ES-I3 (cell line): Measurements from ENCODE around the gene GLTP.

Source experiments
- H3K36me3 ChIP-seq: 2 replicates; pipeline ENCODE4 v1.6.1; 2013; ENCODE audit warnings: mild to moderate bottlenecking, low read length, control low read depth, moderate library complexity; ENCODE audit not compliant: insufficient read depth
- H3K4me1 ChIP-seq: 2 replicates; pipeline ENCODE4 v1.6.1; 2013; ENCODE audit warnings: mild to moderate bottlenecking, control low read depth, low read length; ENCODE audit not compliant: insufficient read depth
- H3K9ac ChIP-seq: 2 replicates; pipeline ENCODE4 v1.6.1; 2013; ENCODE audit warnings: low read depth, mild to moderate bottlenecking, low read length, moderate library complexity
- H3K9me3 ChIP-seq: 2 replicates; pipeline ENCODE4 v1.6.1; 2013; ENCODE audit warnings: mild to moderate bottlenecking, low read length, moderate library complexity; ENCODE audit not compliant: control insufficient read depth, insufficient read depth

Gene GLTP

DNA sequence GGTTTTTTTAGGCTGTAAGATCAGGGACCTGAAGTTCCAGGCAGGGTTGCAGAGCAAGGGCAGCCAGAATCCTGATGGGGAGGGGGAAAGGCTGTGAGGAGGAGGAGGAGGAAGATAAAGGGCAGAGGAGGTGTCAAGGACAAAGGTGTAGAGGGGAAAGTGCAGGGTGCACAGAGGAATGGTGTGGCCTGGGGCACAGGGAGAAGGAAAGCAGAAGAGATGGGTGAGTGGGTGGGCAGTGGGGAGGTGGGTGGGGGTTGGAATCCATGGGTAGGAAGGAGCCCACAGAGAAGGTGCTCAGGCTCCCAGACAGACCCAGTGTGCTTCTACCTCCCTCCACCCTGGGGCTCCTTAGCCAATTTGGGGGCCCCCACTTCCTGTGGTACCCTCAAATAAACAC, 58.4 kb downstream of the GLTP start:
- H3K36me3 ChIP-seq, result no peaks in the 10 kb centered on the region
- H3K4me1 ChIP-seq, result peaks cover 13% of the 10 kb centered on the region; the same call in 1 of the 2 replicates
- no peaks in the 10 kb centered on the region for H3K9me3 ChIP-seq
- H3K9ac ChIP-seq, result no peak overlapping the region

DNA sequence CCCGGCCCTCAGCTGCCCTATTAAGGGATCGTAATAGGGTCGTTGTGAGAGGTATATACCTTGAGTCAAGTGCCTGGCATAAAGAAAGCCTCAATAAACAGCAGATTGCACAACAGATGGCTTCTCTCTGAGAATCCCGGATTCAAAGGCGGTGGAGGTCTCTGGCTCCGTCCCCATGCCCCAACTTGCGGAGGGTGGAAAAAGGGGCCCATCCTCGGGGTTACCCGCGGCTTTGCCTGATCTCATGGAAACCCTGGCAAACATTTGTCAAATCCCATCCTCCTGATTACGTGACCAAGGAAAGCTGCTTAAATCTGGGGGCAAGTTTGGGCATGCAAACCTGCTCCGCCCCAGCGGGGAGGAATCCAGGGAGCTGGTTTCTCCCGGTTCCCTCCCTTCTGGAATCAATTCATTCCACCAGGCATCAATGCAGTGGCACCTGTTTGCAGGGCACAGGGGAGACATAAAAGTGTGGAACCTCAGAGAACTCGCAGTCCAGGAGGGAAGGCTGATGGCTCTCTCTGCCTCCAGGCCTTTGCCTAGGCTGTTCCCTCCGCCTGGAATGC, 59.4 kb downstream of the GLTP start:
- Histone ChIP-seq H3K9me3 (no peaks in the 10 kb centered on the region), H3K9ac (no peak overlapping the region), H3K4me1 (peaks cover 13% of the 10 kb centered on the region; the same call in 1 of the 2 replicates), H3K36me3 (no peaks in the 10 kb centered on the region)

DNA sequence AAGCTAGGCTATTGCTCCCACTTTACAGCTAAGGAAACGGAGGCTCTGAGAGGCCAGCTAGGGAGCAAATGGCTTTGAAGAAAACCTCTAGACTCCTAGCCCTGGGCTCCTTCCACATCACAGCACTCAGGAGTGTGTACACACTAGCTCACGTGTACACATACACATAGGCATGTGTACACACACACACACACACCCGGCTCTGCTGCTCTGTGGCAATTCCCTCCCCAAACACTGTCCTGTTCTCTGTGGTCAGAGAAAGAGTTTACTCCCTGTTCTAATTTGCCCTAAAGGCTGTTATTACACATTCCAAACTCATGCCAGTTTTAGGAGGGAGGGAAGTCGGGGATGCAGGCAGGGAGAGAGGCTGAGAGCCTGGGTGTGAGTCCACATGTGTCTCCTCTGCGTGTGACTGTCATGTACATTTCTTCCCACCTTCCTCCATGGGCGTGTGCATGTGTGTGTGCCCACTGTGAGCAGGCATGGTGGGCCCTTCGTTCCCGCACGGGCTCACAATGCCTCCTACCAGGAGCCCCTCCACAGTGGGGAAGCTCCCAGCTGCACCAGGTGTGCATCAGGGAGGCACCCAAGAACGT, 61.3 kb downstream of the GLTP start:
- H3K9ac ChIP-seq, result no peak overlapping the region

DNA sequence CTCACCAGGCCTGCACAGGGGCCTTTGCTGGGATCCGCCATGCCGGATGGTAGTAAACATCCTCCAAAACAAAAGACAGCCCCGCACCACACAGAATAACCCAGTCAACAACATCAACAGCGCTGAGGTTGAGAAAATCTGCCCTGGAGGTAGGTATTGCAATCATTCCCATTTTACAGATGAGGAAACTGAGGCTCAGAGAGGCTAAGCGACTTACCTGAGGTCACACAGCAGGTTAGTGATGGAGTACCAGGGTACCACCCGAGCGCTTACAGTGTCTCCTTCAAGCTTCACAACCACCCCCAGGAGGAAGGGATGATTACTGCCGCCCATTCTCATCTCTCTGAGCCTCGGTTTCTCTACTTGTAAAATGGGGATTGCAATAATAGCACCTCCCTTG, 62.1 kb downstream of the GLTP start:
- H3K4me1 ChIP-seq, result peaks cover 13% of the 10 kb centered on the region; the same call in 1 of the 2 replicates
- H3K9me3 ChIP-seq, result no peaks in the 10 kb centered on the region
- no peak overlapping the region for H3K9ac ChIP-seq
- H3K36me3 ChIP-seq, result no peaks in the 10 kb centered on the region

More for the DNA sequence above, 61.3 kb downstream of the GLTP start:
- H3K4me1 ChIP-seq, result peaks cover 13% of the 10 kb centered on the region; the same call in 1 of the 2 replicates
- no peaks in the 10 kb centered on the region for H3K9me3 ChIP-seq
- no peaks in the 10 kb centered on the region for H3K36me3 ChIP-seq

DNA sequence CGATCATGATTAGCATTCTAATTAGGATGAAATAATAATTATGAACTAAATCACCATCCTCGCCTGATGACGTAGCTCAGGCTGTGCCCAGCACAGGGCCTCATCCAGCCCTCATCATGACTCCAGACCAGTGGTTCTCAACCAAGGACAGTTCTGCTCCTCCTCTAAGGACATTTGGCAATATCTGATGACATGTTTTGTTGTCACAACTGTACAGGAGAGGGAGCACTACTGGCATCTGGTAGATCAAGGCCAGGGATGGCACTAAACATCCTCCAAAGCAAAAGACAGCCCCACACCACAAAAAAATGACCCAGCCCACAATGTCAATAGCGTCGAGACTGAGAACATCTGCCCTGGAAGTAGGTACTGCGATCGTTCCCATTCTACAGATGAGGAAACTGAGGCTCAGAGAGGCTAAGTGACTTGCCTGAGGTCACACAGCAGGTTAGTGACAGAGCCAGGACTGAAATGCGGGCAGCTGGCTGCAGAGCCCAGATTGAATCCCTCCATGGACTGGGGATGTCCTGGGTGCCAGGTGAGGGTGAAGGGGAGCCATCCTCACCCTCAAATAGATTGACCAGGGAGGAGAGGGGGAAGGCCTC, 62.6 kb downstream of the GLTP start:
- no peaks in the 10 kb centered on the region for H3K9me3 ChIP-seq
- no peak overlapping the region for H3K9ac ChIP-seq
- H3K4me1 ChIP-seq, result peaks cover 9% of the 10 kb centered on the region; the same call in 1 of the 2 replicates
- no peaks in the 10 kb centered on the region for H3K36me3 ChIP-seq

DNA sequence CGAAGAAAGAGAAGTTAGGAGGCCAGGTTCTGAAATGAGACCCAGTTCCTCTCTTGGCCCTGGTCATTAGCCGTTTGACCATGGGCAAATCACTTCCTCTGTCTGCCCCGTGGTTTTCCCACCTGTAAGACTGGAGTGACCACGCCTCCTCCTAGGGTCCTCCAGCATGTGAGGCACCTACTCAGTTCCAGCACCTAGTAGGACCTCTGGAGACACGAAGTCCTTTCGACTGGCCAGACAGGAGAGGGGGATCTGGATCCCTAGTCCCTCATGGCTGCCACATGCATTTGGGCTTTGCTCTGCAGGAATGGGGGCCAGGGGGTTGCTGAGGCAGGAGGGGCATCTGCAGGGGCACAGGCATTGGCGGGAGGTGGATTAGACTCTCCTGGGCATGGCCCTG, 63.5 kb downstream of the GLTP start:
- H3K4me1 ChIP-seq, result peaks cover 2% of the 10 kb centered on the region; the same call in 1 of the 2 replicates
- no peaks in the 10 kb centered on the region for H3K36me3 ChIP-seq
- H3K9me3 ChIP-seq, result no peaks in the 10 kb centered on the region
- H3K9ac ChIP-seq, result no peak overlapping the region

DNA sequence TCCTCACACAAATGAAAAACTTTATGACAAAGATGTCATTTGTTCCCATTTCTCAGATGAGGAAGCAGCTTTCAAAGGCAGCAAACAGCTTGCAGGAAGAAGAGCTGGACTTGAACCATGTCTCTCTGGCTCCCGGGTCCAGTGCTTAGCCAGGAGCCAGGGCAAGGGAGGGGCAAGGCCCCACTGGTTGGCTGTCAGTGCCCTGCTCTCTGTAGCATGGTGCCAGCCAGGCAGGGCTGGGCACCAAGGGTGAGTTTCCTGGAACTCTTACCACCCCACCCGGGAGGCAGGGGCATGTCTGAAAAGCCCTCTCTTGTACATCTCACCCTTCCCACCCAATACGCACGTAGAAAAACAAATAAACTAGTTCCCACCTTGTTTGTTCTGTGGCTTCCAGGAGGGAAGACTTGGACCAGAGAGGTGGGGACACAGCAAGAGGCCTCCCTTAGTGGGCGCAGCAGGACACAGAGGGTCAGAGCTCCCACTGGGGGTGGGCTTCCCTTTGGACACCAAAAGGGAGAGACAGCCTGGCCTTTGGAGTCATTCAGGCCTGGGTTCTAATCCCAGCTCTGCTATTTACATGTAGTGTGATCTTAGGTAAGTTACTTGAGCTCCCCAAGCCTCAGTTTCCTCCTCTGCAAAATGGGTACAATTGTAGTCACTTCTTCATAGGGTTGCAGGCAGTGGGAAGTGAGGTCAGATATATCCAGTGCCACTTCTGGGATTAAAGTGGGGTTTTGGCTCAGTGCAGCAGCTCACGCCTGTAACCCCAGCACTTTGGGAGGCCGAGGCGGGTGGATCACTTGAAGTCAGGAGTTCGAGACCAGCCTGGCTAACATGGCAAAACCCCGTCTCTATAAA, 64.4 kb downstream of the GLTP start:
- no peaks in the 10 kb centered on the region for H3K9me3 ChIP-seq
- H3K36me3 ChIP-seq, result no peaks in the 10 kb centered on the region
- no peaks in the 10 kb centered on the region; the same call in 1 of the 2 replicates for H3K4me1 ChIP-seq
- no peak overlapping the region for H3K9ac ChIP-seq

DNA sequence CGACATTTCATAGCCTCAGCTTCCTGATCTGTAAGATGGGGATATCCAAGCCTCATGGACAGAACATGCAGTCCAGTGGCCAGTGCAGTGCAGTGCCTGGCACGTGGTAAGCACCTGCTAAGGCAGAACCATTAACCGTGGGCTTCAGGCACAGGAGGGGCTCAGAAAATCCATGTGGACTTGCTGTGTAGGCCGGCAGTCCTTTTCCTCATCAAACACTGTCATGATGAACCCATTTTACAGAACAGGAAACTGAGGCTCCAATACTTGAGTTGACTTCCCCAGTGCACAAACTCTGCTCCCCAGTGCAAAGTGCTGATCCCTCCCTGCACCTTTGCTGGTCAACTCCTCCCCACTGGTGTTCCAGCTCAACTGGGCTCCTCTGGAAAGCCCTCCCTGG, 65.1 kb downstream of the GLTP start:
- Histone ChIP-seq H3K36me3 (no peaks in the 10 kb centered on the region), H3K4me1 (no peaks in the 10 kb centered on the region; the same call in 1 of the 2 replicates), H3K9me3 (no peaks in the 10 kb centered on the region), H3K9ac (no peak overlapping the region)

DNA sequence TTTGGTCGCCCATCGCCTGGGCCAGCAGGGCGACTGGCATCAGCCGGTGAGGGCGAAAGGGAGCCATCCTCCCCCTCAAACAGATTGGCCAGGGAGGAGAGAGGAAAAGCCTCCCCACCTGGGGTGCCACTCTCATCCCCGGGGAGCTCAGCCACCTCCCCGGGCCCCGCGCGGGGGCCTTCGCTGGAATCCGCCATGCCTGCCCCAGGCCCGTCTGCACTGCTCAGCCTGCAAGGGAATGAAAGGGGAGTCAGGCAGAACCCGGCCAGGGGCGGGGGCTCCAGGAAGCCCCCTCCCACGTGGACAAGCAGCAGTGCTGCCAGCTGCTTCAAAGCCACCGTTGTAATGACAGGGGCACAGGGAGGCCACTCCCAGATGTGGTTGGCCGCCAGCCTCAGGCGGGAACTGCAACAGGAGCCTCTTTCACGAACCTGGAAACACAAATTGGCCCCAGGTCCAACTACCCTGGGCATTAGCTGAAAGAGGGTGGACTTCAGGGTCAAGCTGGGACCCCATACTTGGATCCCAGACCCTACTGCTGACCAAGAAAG, 65.7 kb downstream of the GLTP start:
- Histone ChIP-seq H3K4me1 (no peaks in the 10 kb centered on the region; the same call in 1 of the 2 replicates), H3K9me3 (no peaks in the 10 kb centered on the region), H3K9ac (no peak overlapping the region), H3K36me3 (no peaks in the 10 kb centered on the region)

DNA sequence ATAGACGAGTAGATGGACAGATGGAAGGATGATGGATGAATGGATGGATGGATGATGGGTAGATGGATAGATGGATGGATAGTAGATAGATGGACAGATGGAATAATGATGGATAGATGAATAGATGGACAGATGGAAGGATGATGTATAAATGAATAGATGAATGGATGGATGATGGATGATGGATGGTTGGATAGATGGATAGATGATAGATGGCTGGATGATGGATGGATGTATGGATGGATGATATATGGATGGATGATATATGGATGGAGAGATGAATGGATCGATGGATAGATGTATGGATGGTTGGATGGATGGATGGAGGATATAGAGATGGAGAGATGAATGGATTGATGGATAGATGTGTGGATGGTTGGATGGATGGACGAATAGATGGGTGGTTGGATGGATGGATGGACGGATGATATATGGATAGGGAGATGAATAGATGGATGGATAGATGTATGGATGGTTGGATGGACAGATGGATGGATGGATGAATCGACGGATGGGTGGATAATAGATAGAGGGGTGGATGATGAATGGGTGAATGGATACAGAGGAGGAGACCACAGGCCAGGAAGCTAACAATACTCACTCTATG, 66.4 kb downstream of the GLTP start:
- H3K4me1 ChIP-seq, result no peaks in the 10 kb centered on the region; the same call in 1 of the 2 replicates
- no peak overlapping the region for H3K9ac ChIP-seq
- H3K36me3 ChIP-seq, result no peaks in the 10 kb centered on the region
- no peaks in the 10 kb centered on the region for H3K9me3 ChIP-seq

DNA sequence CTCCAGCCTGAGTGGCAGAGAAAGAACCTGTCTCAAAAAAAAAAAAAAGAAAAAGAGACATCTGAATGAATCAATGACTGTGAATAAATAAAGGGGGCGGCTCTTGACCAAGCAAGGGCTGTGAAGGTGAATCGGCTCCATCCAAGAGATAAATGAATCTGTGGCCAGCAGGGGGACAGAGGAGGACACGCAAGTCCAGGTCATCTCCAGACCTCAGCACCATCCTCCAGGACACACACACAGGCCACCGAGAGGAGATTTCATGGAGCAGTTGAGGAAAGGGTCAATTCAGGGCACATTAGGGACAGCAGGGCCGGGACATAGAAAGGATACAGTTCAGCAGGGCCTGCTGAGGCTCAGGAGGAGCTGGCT, 68.7 kb downstream of the GLTP start:
- Histone ChIP-seq H3K36me3 (no peaks in the 10 kb centered on the region), H3K9me3 (no peaks in the 10 kb centered on the region), H3K9ac (no peak overlapping the region), H3K4me1 (no peaks in the 10 kb centered on the region; the same call in 1 of the 2 replicates)

DNA sequence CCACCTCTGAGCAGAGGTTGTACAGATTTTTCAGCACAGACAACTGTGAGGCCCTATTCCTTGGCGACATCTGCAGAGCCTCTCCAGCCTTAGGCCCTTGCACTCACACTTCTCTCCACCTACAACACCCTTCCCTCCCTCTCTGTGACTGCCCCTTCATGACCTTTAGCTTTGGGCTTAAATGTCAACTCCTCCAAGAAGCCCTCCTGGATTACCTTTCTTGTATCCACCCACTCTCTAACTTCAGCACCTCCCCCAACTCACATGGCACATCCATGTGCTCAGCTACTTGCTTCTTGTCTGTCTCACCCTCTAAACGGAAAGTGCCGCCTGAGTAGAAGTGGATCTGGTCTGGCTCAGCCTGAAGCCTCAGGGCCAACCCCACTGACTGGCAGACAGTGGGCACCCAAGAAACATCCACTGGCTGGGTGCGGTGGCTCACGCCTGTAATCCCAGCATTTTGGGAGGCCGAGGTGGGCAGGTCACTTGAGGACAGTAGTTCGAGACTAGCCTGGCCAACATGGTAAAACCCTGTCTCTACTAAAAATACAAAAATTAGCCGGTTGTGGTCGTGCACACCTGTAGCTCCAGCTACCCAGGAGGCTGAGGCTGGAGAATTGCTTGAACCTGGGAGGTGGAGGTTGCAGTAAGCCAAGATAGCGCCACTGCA, 69.3 kb downstream of the GLTP start:
- H3K9ac ChIP-seq, result no peak overlapping the region
- H3K36me3 ChIP-seq, result no peaks in the 10 kb centered on the region
- no peaks in the 10 kb centered on the region for H3K9me3 ChIP-seq
- H3K4me1 ChIP-seq, result no peaks in the 10 kb centered on the region; the same call in 1 of the 2 replicates

DNA sequence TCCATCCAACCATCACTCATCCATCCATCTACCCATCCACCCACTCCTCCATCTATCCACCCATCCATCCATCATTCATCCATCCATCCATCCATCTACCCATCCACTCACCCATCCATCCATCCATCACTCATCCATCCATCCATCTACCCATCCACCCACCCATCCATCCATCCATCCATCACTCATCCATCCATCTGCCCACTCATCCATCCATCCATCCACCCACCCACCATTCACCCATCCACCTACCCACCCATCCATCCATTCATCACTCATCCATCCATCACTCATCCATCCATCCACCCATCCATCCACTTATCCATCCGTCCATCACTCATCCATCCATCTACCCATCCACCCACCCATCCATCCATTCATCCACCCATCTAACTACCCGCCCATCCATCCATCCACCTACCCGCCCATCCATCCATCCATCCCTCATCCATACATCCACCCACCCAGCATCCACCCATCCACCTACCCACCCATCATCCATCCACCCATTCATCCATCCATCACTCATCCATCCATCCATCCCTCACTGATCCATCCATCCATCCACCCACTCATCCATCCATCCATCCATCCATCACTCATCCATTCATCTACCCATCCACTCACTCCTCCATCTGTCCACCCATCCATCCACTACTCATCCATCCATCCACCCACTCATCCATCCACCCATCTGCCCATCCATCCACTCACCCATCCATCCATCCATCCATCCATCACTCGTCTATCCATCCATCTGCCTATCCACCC, 71.3 kb downstream of the GLTP start:
- Histone ChIP-seq H3K4me1 (peaks cover 4% of the 10 kb centered on the region), H3K36me3 (no peaks in the 10 kb centered on the region), H3K9me3 (no peaks in the 10 kb centered on the region), H3K9ac (no peak overlapping the region)
